ENCODE measurements around the gene GALNT9. TPM values are rescaled to one million over a fixed set of nuclear protein-coding genes. Genes with fewer than 3 reads are reported as not detected.

The GALNT9 gene
- total and polyA plus RNA-seq, 2 experiments from 2014 or later = 3.9 to 4.7 TPM

GRCh38 chr12:132164426-132164825 lies 165.0 kb downstream of the GALNT9 start:
- Histone ChIP-seq H3K9me3 (ENCODE audit: low read depth) (no peaks in the 10 kb centered on the region), H3K36me3 (replicated peaks; ENCODE audit: insufficient read depth, low read depth) (no peaks in the 10 kb centered on the region), H3K9me2 (replicated peaks; ENCODE audit: insufficient read depth) (no peaks in the 10 kb centered on the region), H3K4me2 (no peak overlapping the region), H3K27me3 (peaks cover 5% of the 10 kb centered on the region), H3K79me2 (no peaks in the 10 kb centered on the region), H3K4me3 (no peak overlapping the region), H2AFZ (no peak overlapping the region), H3K27ac (no peak overlapping the region), H3K4me1 (ENCODE audit: insufficient read depth) (no peaks in the 10 kb centered on the region), H4K20me1 (ENCODE audit: insufficient read depth, poor library complexity, severe bottlenecking) (no peaks in the 10 kb centered on the region)
- TF ChIP-seq EZH2 (IDR thresholded peaks at IDR 0.05; ENCODE audit: borderline replicate concordance) = no peak
- TF ChIP-seq EZH2phosphoT487 (IDR thresholded peaks at IDR 0.05; ENCODE audit: low read depth, severe bottlenecking, unreplicated experiment) = no peak
- TF ChIP-seq CTCF (IDR thresholded peaks at IDR 0.05; ENCODE audit: poor library complexity) = no peak
- WGBS (ENCODE audit: low lambda C conversion rate, missing lambda C conversion rate) = 97% methylated on average over 7 of the region's 7 CpGs
- no peak for DNase-seq (ENCODE audit: low spot score)

- Histone ChIP-seq H3K4me2 (no peak overlapping the region), H3K4me3 (no peak overlapping the region), H3K9me2 (replicated peaks; ENCODE audit: insufficient read depth) (no peaks in the 10 kb centered on the region), H3K27me3 (peaks cover 5% of the 10 kb centered on the region), H2AFZ (no peak overlapping the region), H3K27ac (no peak overlapping the region), H3K4me1 (ENCODE audit: insufficient read depth) (no peaks in the 10 kb centered on the region), H3K36me3 (replicated peaks; ENCODE audit: insufficient read depth, low read depth) (no peaks in the 10 kb centered on the region), H3K79me2 (no peaks in the 10 kb centered on the region), H4K20me1 (ENCODE audit: insufficient read depth, poor library complexity, severe bottlenecking) (no peaks in the 10 kb centered on the region), H3K9me3 (ENCODE audit: low read depth) (no peaks in the 10 kb centered on the region)
- no peak for DNase-seq (ENCODE audit: low spot score)
- TF ChIP-seq EZH2phosphoT487 (IDR thresholded peaks at IDR 0.05; ENCODE audit: low read depth, severe bottlenecking, unreplicated experiment) (no peak), CTCF (IDR thresholded peaks at IDR 0.05; ENCODE audit: poor library complexity) (no peak), EZH2 (IDR thresholded peaks at IDR 0.05; ENCODE audit: borderline replicate concordance) (no peak)
- WGBS (ENCODE audit: low lambda C conversion rate, missing lambda C conversion rate) = 83% methylated on average over 11 of the region's 11 CpGs
Measured at GRCh38 chr12:132163911-132164288, 165.5 kb downstream of the GALNT9 start.

- TF ChIP-seq EZH2phosphoT487 (IDR thresholded peaks at IDR 0.05; ENCODE audit: low read depth, severe bottlenecking, unreplicated experiment) (no peak), CTCF (IDR thresholded peaks at IDR 0.05; ENCODE audit: poor library complexity) (no peak), EZH2 (IDR thresholded peaks at IDR 0.05; ENCODE audit: borderline replicate concordance) (no peak)
- Histone ChIP-seq H3K36me3 (replicated peaks; ENCODE audit: insufficient read depth, low read depth) (no peaks in the 10 kb centered on the region), H3K9me3 (ENCODE audit: low read depth) (no peaks in the 10 kb centered on the region), H4K20me1 (ENCODE audit: insufficient read depth, poor library complexity, severe bottlenecking) (no peaks in the 10 kb centered on the region), H3K4me2 (no peak overlapping the region), H3K27me3 (peaks cover 5% of the 10 kb centered on the region), H3K27ac (no peak overlapping the region), H3K4me1 (ENCODE audit: insufficient read depth) (no peaks in the 10 kb centered on the region), H2AFZ (no peak overlapping the region), H3K4me3 (no peak overlapping the region), H3K79me2 (no peaks in the 10 kb centered on the region), H3K9me2 (replicated peaks; ENCODE audit: insufficient read depth) (no peaks in the 10 kb centered on the region)
- WGBS (ENCODE audit: low lambda C conversion rate, missing lambda C conversion rate) = 86% methylated on average over 24 of the region's 26 CpGs
- DNase-seq (ENCODE audit: low spot score) = no peak
Measured at GRCh38 chr12:132163041-132163910, 166.1 kb downstream of the GALNT9 start.

Data from hepatocyte (in vitro differentiated cells).